SK-N-SH treated with all-trans-retinoic acid at 6 μM for 48 hours (cell line): ENCODE results near the gene TRIM72.

Experiments
- ATAC-seq: fragments of 200-7000 bp; cut with Tn5 transposase; 3 replicates; pipeline ENCODE4 v1.9.1; 2020; ENCODE audit warnings: mild to moderate bottlenecking, moderate library complexity
- ARNTL ChIP-seq: fragments of 450-650 bp; formaldehyde crosslinking; IDR thresholded peaks from 2 replicates; pipeline ENCODE4 v1.5.0; 2020; ENCODE audit warnings: low read depth, mild to moderate bottlenecking, moderate library complexity, borderline replicate concordance
- BACH2 ChIP-seq: fragments of 250-450 bp; sonication (Bioruptor Pico); IDR thresholded peaks from 2 replicates; pipeline ENCODE4 v1.9.0; 2021; ENCODE audit warnings: mild to moderate bottlenecking, borderline replicate concordance
- CREB5 ChIP-seq: fragments of 250-450 bp; sonication (Bioruptor Pico); IDR thresholded peaks from 2 replicates; pipeline ENCODE4 v1.5.1; 2020; ENCODE audit warnings: low read depth, mild to moderate bottlenecking, moderate library complexity
- CSDC2 ChIP-seq: fragments of 250-450 bp; sonication (Bioruptor Pico); IDR thresholded peaks from 2 replicates; pipeline ENCODE4 v1.5.0; 2020; ENCODE audit warnings: mild to moderate bottlenecking, moderate library complexity
- CSRNP3 ChIP-seq: fragments of 250-450 bp; sonication (Bioruptor Pico); IDR thresholded peaks from 2 replicates; pipeline ENCODE4 v1.5.1; 2021; ENCODE audit warnings: mild to moderate bottlenecking, moderate library complexity
- ESRRG ChIP-seq: fragments of 250-450 bp; sonication (Bioruptor Pico); IDR thresholded peaks from 2 replicates; pipeline ENCODE4 v1.6.1; 2021; ENCODE audit warnings: mild to moderate bottlenecking
- GLIS3 ChIP-seq: fragments of 250-450 bp; sonication (Bioruptor Pico); IDR thresholded peaks from 2 replicates; pipeline ENCODE4 v1.5.0; 2020; ENCODE audit warnings: mild to moderate bottlenecking, moderate library complexity
- ISL1 ChIP-seq: fragments of 250-450 bp; sonication (Bioruptor Pico); IDR thresholded peaks from 2 replicates; pipeline ENCODE4 v2.1.2; 2022; ENCODE audit warnings: mild to moderate bottlenecking, moderate library complexity
- PPARA ChIP-seq: fragments of 250-450 bp; sonication (Bioruptor Pico); IDR thresholded peaks from 2 replicates; pipeline ENCODE4 v1.5.0; 2020; ENCODE audit warnings: mild to moderate bottlenecking, borderline replicate concordance
- RARB ChIP-seq: fragments of 250-450 bp; sonication (Bioruptor Pico); IDR thresholded peaks from 2 replicates; pipeline ENCODE4 v1.8.0; 2021; ENCODE audit warnings: mild to moderate bottlenecking, moderate library complexity
- SNAI2 ChIP-seq: fragments of 250-450 bp; sonication (Bioruptor Pico); IDR thresholded peaks from 2 replicates; pipeline ENCODE4 v1.5.0; 2020; ENCODE audit warnings: mild to moderate bottlenecking, moderate library complexity
- TCF4 ChIP-seq: fragments of 250-450 bp; sonication (Bioruptor Pico); IDR thresholded peaks from 2 replicates; pipeline ENCODE4 v1.8.0; 2021; ENCODE audit warnings: mild to moderate bottlenecking, moderate library complexity, borderline replicate concordance
- TOX ChIP-seq: fragments of 250-450 bp; sonication (Bioruptor Pico); IDR thresholded peaks from 2 replicates; pipeline ENCODE4 v1.8.0; 2021; ENCODE audit warnings: mild to moderate bottlenecking, moderate library complexity, borderline replicate concordance
- ZC3H10 ChIP-seq: fragments of 250-450 bp; sonication (Bioruptor Pico); IDR thresholded peaks from 2 replicates; pipeline ENCODE4 v1.5.1; 2021; ENCODE audit warnings: mild to moderate bottlenecking, moderate library complexity
- ZFP3 ChIP-seq: fragments of 250-450 bp; sonication (Bioruptor Pico); IDR thresholded peaks from 2 replicates; pipeline ENCODE4 v1.5.0; 2020; ENCODE audit warnings: mild to moderate bottlenecking, moderate library complexity
- ZNF565 ChIP-seq: fragments of 450-650 bp; formaldehyde crosslinking; conservative IDR thresholded peaks from 2 replicates; pipeline ENCODE4 v1.5.0; 2020; ENCODE audit warnings: low read depth, mild to moderate bottlenecking, moderate library complexity
- ZNF70 ChIP-seq: fragments of 450-650 bp; formaldehyde crosslinking; IDR thresholded peaks from 2 replicates; pipeline ENCODE4 v1.5.0; 2020; ENCODE audit warnings: mild to moderate bottlenecking, moderate library complexity
- ZNF8 ChIP-seq: fragments of 450-650 bp; formaldehyde crosslinking; IDR thresholded peaks from 2 replicates; pipeline ENCODE4 v1.5.0; 2020; ENCODE audit warnings: mild to moderate bottlenecking, moderate library complexity
- TF ChIP-seq, protein P1 (sequence below): fragments of 250-450 bp; sonication (Bioruptor Pico); IDR thresholded peaks from 2 replicates; pipeline ENCODE4 v1.8.0; 2021; ENCODE audit warnings: low read depth, mild to moderate bottlenecking, moderate library complexity, borderline replicate concordance
- TF ChIP-seq, protein P2 (sequence below): fragments of 250-450 bp; sonication (Bioruptor Pico); IDR thresholded peaks from 2 replicates; pipeline ENCODE4 v1.8.0; 2020; ENCODE audit warnings: mild to moderate bottlenecking, moderate library complexity, borderline replicate concordance

The TRIM72 gene

DNA sequence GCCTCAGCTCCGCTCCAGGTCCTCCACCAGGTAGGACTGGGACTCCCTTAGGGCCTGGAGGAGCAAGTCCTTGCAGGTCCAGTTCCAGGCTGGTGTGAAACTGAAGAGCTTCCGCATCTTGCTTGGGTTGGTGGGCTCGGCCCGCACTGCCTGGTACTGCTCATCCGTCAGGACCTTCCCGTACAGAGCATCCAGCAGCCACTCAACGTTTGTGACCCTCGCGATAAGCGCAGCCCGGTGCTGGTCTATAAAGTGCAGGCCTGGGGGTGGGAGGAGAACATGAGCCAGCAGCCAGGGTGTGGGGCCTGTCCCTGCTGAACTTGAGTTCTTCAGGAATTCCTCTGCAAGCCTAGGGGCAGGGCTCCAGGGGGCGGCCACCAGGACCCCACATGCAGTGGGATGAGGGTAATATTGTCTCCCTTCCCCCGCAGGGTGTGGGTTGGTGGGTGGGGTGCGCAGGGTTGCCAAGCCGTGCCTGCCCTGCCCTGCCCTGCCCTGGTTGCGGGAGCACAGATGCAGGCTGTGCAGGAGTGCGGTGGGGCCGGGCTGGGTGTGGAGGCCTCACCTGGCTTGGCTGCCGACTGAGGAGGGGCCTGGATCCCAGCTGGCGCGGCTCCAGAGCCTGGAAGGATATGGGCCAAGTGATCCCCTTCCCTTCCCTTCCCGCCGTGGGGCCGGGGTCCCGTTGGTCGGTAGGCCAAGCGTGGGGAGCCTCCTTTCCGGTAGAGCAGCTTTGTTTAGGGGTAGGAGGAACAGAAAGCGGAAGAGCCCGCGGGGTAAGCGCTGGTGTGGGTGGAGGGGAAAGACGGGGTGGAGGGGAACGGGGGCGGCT, 12.1 kb upstream of the TRIM72 start:
- peak; percentile 30 for ATAC-seq
- TF ChIP-seq BACH2 (CRISPR knock-in tag) (no peak), ZNF70 (CRISPR knock-in tag) (no peak), ZNF8 (CRISPR knock-in tag) (no peak), ARNTL (CRISPR knock-in tag) (no peak), CSDC2 (CRISPR knock-in tag) (no peak), CSRNP3 (CRISPR knock-in tag) (no peak), ZFP3 (CRISPR knock-in tag) (no peak), TOX (no peak)

DNA sequence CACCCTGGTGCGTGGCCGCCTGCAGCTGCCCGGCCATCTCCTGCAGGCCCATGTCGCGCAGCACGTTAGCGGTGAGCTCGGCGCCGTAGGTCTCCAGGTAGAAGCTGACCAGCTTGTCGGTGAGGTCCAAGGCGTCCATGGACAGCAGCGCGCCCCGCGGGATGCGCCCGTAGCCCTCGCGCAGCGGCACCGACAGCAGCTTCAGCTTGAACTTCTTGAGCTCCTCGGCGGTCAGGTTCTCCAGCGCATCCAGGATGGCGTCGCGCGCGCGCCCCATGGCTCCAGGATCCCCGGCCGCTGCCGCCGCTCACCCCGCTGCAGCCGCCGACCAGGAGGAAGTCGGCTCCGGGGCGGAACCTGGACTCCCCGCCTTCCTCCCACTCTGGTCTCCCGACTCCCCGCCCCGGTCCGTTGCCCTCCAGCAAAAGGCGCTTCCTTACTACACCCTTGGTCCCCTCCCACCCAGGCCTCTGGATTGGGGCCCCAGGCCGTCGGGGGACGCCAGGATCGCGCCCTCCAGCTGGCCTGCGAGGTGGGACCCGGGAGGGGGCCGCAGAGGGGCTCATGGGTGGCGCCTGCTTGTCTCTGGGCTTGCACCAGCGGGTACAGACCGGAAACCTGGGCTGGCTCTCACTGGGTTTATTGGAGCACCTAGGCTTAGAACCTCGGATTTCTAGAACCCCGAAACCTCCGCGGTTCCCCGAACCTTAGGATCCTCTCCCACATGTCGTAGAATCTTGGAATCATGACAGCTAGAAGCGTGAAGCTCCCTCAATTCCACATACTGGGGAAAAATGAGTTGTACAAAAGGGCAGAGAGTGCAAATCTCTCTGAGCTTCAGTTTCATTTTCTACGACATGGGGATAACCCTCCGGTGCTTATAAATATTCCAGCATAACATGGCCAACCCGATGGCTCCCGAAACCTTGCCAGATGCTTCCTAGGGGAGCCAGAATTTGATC, 11.2 kb upstream of the TRIM72 start, which contains the start of gene PYCARD:
PYCARD (minus strand) TSS at position 347 of the 962 bp plus-strand sequence; CDS start at position 277, 70 bp downstream.
- TF ChIP-seq SNAI2 = no peak
- no peak for TF ChIP-seq ARNTL (CRISPR knock-in tag)
- TF ChIP-seq GLIS3 (CRISPR knock-in tag) = no peak
- TF ChIP-seq TOX = no peak
- no peak for TF ChIP-seq PPARA (CRISPR knock-in tag)

GRCh38 chr16:31204871-31205666, 8.8 kb upstream of the TRIM72 start:
- no peak for TF ChIP-seq ISL1 (CRISPR knock-in tag)
- TF ChIP-seq, all 23 proteins: peak for 0
- ATAC-seq = no peak

More for the DNA sequence above, 11.2 kb upstream of the TRIM72 start, which contains the start of gene PYCARD:
- peak; percentile 10 for ATAC-seq

- TF ChIP-seq RARB (CRISPR knock-in tag) (no peak), TCF4 (CRISPR knock-in tag) (no peak), ZC3H10 (CRISPR knock-in tag) (no peak), ESRRG (no peak), ZNF8 (CRISPR knock-in tag) (no peak), CREB5 (no peak), ZNF565 (CRISPR knock-in tag) (no peak)
- TF ChIP-seq, protein P1, sequence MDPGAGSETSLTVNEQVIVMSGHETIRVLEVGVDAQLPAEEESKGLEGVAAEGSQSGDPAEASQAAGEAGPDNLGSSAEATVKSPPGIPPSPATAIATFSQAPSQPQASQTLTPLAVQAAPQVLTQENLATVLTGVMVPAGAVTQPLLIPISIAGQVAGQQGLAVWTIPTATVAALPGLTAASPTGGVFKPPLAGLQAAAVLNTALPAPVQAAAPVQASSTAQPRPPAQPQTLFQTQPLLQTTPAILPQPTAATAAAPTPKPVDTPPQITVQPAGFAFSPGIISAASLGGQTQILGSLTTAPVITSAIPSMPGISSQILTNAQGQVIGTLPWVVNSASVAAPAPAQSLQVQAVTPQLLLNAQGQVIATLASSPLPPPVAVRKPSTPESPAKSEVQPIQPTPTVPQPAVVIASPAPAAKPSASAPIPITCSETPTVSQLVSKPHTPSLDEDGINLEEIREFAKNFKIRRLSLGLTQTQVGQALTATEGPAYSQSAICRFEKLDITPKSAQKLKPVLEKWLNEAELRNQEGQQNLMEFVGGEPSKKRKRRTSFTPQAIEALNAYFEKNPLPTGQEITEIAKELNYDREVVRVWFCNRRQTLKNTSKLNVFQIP (CRISPR knock-in tag) = no peak
- TF ChIP-seq, protein P2, sequence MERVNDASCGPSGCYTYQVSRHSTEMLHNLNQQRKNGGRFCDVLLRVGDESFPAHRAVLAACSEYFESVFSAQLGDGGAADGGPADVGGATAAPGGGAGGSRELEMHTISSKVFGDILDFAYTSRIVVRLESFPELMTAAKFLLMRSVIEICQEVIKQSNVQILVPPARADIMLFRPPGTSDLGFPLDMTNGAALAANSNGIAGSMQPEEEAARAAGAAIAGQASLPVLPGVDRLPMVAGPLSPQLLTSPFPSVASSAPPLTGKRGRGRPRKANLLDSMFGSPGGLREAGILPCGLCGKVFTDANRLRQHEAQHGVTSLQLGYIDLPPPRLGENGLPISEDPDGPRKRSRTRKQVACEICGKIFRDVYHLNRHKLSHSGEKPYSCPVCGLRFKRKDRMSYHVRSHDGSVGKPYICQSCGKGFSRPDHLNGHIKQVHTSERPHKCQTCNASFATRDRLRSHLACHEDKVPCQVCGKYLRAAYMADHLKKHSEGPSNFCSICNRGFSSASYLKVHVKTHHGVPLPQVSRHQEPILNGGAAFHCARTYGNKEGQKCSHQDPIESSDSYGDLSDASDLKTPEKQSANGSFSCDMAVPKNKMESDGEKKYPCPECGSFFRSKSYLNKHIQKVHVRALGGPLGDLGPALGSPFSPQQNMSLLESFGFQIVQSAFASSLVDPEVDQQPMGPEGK (CRISPR knock-in tag) = no peak
- no peak for ATAC-seq
Observed at GRCh38 chr16:31206776-31207175, 7.1 kb upstream of the TRIM72 start.
